ENCODE results near the gene ATP1A3.

Gene ATP1A3

DNA sequence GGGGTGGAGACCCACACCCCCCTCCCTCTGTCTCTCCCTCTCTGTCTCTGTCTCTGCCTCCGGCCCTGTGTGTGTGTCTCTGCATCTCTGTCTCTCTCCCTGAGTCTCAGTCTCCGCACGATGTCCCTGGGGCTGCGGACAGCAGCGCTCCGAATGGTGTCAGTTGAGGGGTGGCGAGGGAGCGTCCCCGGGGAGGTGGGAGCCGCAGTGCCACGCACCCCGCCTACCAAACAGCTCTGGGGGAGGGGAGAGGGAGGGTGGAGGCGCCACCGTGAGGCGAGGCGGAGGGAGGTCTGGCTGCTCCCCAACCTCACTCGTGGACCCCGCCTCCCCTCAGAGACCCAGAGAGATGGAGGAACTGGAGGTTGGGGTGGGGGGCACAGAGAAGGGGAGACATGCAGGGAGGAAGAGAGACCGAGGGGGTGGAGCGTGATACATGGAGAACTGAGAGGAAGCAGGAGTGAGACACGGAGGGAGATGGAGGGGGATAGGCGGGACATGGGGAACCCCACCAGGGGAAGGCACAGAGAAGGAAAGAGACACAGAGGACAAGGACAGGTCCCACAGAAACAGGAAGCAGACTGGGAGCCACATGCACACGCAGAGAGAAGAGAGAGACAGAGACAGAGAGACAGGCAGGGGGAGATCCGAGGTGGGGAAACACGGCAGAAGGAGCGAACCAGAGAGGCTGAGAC lies 73.0 kb downstream of the ATP1A3 start:
- Histone ChIP-seq H3K36me3 (ENCODE audit: control insufficient read depth in 1 of 2, insufficient read depth in 2 of 2, low read length in 2 of 2) (no peaks in the 10 kb centered on the region), H3K14ac (ENCODE audit: low read length) (no peak overlapping the region), H3K23ac (ENCODE audit: low read length) (no peak overlapping the region), H2AK5ac (ENCODE audit: low read length) (no peak overlapping the region), H4K91ac (ENCODE audit: low read depth, low read length) (no peak overlapping the region), H3K18ac (ENCODE audit: low read length) (no peak overlapping the region), H3K9ac (ENCODE audit: low read length) (no peak overlapping the region), H3K4me1 (ENCODE audit: control insufficient read depth in 1 of 2, insufficient read depth in 2 of 2, low read length in 2 of 2) (no peaks in the 10 kb centered on the region), H3K4me2 (ENCODE audit: low read length) (no peak overlapping the region), H3K27ac (ENCODE audit: low read depth, low read length) (no peak overlapping the region), H2AFZ (ENCODE audit: insufficient read depth, low read length, poor library complexity) (no peak overlapping the region), H3K9me3 (ENCODE audit: insufficient read depth, low read depth, low read length) (peaks cover 36% of the 10 kb centered on the region), H4K8ac (ENCODE audit: low read depth, low read length) (no peak overlapping the region), H2BK120ac (ENCODE audit: insufficient read depth, low read length, poor library complexity) (no peak overlapping the region), H3K27me3 (ENCODE audit: insufficient read depth, low read length) (peaks cover 69% of the 10 kb centered on the region), H2BK12ac (ENCODE audit: low read length) (no peak overlapping the region), H3K79me1 (ENCODE audit: low read length) (no peaks in the 10 kb centered on the region), H3K4ac (ENCODE audit: low read depth, low read length) (no peak overlapping the region), H2BK5ac (ENCODE audit: low read depth, low read length, poor library complexity) (no peak overlapping the region), H4K12ac (ENCODE audit: low read depth, low read length) (no peak overlapping the region), H3K79me2 (ENCODE audit: control insufficient read depth, insufficient read depth, low read length, poor library complexity) (no peaks in the 10 kb centered on the region), H3K4me3 (ENCODE audit: low read depth, low read length) (no peak overlapping the region)
- no CpG with 5 or more reads among the region's 26 CpGs for WGBS (ENCODE audit: extremely low coverage, insufficient coverage, insufficient read length)
- DNase-seq: no peak

DNA sequence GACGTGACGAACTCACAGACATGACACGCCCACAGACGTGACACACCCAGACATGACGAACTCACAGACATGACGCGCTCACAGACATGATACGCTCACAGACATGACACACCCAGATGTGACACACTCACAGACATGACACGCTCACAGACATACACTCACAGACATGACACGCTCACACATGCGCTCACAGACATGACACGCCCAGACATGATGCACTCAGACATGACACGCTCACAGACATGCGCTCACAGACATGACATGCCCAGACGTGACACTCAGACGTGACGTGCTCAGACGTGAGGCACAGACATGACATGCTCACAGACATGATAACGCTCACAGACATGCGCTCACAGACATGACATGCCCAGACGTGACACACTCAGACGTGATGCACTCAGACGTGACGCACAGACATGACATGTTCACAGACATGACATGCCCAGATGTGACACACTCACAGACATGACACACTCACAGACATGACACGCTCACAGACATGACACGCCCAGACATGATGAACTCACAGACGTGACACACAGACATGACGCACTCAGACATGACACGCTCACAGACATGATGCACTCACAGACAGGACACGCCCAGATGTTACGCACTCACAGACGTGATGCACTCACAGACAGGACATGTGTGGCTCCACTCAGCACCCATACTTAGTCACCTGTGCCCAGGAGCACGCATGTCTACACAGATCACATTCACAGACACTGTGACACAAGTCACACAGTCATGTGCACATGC lies 73.9 kb downstream of the ATP1A3 start:
- Histone ChIP-seq H2BK120ac (ENCODE audit: insufficient read depth, low read length, poor library complexity) (no peak overlapping the region), H3K4me1 (ENCODE audit: control insufficient read depth in 1 of 2, insufficient read depth in 2 of 2, low read length in 2 of 2) (no peaks in the 10 kb centered on the region), H3K79me2 (ENCODE audit: control insufficient read depth, insufficient read depth, low read length, poor library complexity) (no peaks in the 10 kb centered on the region), H4K8ac (ENCODE audit: low read depth, low read length) (no peak overlapping the region), H3K18ac (ENCODE audit: low read length) (no peak overlapping the region), H3K9ac (ENCODE audit: low read length) (no peak overlapping the region), H3K79me1 (ENCODE audit: low read length) (no peaks in the 10 kb centered on the region), H3K23ac (ENCODE audit: low read length) (no peak overlapping the region), H2BK5ac (ENCODE audit: low read depth, low read length, poor library complexity) (no peak overlapping the region), H3K4me3 (ENCODE audit: low read depth, low read length) (peak overlapping the region; percentile 30), H3K4ac (ENCODE audit: low read depth, low read length) (no peak overlapping the region), H4K12ac (ENCODE audit: low read depth, low read length) (no peak overlapping the region), H2BK12ac (ENCODE audit: low read length) (no peak overlapping the region), H3K27me3 (ENCODE audit: insufficient read depth, low read length) (peaks cover 68% of the 10 kb centered on the region), H2AK5ac (ENCODE audit: low read length) (no peak overlapping the region), H3K4me2 (ENCODE audit: low read length) (no peak overlapping the region), H3K36me3 (ENCODE audit: control insufficient read depth in 1 of 2, insufficient read depth in 2 of 2, low read length in 2 of 2) (no peaks in the 10 kb centered on the region), H2AFZ (ENCODE audit: insufficient read depth, low read length, poor library complexity) (no peak overlapping the region), H3K9me3 (ENCODE audit: insufficient read depth, low read depth, low read length) (peaks cover 40% of the 10 kb centered on the region), H3K14ac (ENCODE audit: low read length) (no peak overlapping the region), H3K27ac (ENCODE audit: low read depth, low read length) (no peak overlapping the region), H4K91ac (ENCODE audit: low read depth, low read length) (no peak overlapping the region)
- no peak for DNase-seq
- WGBS (ENCODE audit: extremely low coverage, insufficient coverage, insufficient read length): no CpG with 5 or more reads among the region's 33 CpGs

- 100% methylated on average over 3 of the region's 5 CpGs for WGBS (ENCODE audit: extremely low coverage, insufficient coverage, insufficient read length)
Measured at GRCh38 chr19:41918653-41919244, 75.3 kb downstream of the ATP1A3 start.

GRCh38 chr19:41918095-41918494 lies 75.9 kb downstream of the ATP1A3 start:
- no peak for DNase-seq
- H3K79me2 ChIP-seq (ENCODE audit: control insufficient read depth, insufficient read depth, low read length, poor library complexity): no peaks in the 10 kb centered on the region
- H3K27me3 ChIP-seq (ENCODE audit: insufficient read depth, low read length): peaks cover 70% of the 10 kb centered on the region
- H3K9ac ChIP-seq (ENCODE audit: low read length): no peak overlapping the region
- no peak overlapping the region for H3K27ac ChIP-seq (ENCODE audit: low read depth, low read length)
- H3K9me3 ChIP-seq (ENCODE audit: insufficient read depth, low read depth, low read length): peaks cover 36% of the 10 kb centered on the region
- peak overlapping the region; percentile 55 for H3K4me3 ChIP-seq (ENCODE audit: low read depth, low read length)
- H3K4me1 ChIP-seq (ENCODE audit: control insufficient read depth in 1 of 2, insufficient read depth in 2 of 2, low read length in 2 of 2): no peaks in the 10 kb centered on the region
- H2BK12ac ChIP-seq (ENCODE audit: low read length): no peak overlapping the region
- peak overlapping the region; percentile 54 for H3K23ac ChIP-seq (ENCODE audit: low read length)
- H3K18ac ChIP-seq (ENCODE audit: low read length): no peak overlapping the region
- no peaks in the 10 kb centered on the region for H3K36me3 ChIP-seq (ENCODE audit: control insufficient read depth in 1 of 2, insufficient read depth in 2 of 2, low read length in 2 of 2)
- no peak overlapping the region for H4K8ac ChIP-seq (ENCODE audit: low read depth, low read length)
- no peak overlapping the region for H4K91ac ChIP-seq (ENCODE audit: low read depth, low read length)
- 100% methylated on average over 2 of the region's 6 CpGs for WGBS (ENCODE audit: extremely low coverage, insufficient coverage, insufficient read length)
- no peaks in the 10 kb centered on the region for H3K79me1 ChIP-seq (ENCODE audit: low read length)
- H3K14ac ChIP-seq (ENCODE audit: low read length): no peak overlapping the region
- no peak overlapping the region for H2AK5ac ChIP-seq (ENCODE audit: low read length)
- no peak overlapping the region for H4K12ac ChIP-seq (ENCODE audit: low read depth, low read length)
- no peak overlapping the region for H3K4ac ChIP-seq (ENCODE audit: low read depth, low read length)
- H2BK5ac ChIP-seq (ENCODE audit: low read depth, low read length, poor library complexity): no peak overlapping the region
- H3K4me2 ChIP-seq (ENCODE audit: low read length): no peak overlapping the region
- no peak overlapping the region for H2AFZ ChIP-seq (ENCODE audit: insufficient read depth, low read length, poor library complexity)
- H2BK120ac ChIP-seq (ENCODE audit: insufficient read depth, low read length, poor library complexity): no peak overlapping the region

More at GRCh38 chr19:41918653-41919244, 75.3 kb downstream of the ATP1A3 start:
- H3K4me2 ChIP-seq (ENCODE audit: low read length): no peak overlapping the region
- no peak overlapping the region for H4K8ac ChIP-seq (ENCODE audit: low read depth, low read length)
- H2AK5ac ChIP-seq (ENCODE audit: low read length): no peak overlapping the region
- no peak overlapping the region for H3K14ac ChIP-seq (ENCODE audit: low read length)
- H2AFZ ChIP-seq (ENCODE audit: insufficient read depth, low read length, poor library complexity): no peak overlapping the region
- H3K18ac ChIP-seq (ENCODE audit: low read length): no peak overlapping the region
- no peak overlapping the region for H4K12ac ChIP-seq (ENCODE audit: low read depth, low read length)
- peak overlapping the region; percentile 55 for H3K4me3 ChIP-seq (ENCODE audit: low read depth, low read length)
- peaks cover 36% of the 10 kb centered on the region for H3K9me3 ChIP-seq (ENCODE audit: insufficient read depth, low read depth, low read length)
- H3K36me3 ChIP-seq (ENCODE audit: control insufficient read depth in 1 of 2, insufficient read depth in 2 of 2, low read length in 2 of 2): no peaks in the 10 kb centered on the region
- no peak overlapping the region for H3K4ac ChIP-seq (ENCODE audit: low read depth, low read length)
- H3K4me1 ChIP-seq (ENCODE audit: control insufficient read depth in 1 of 2, insufficient read depth in 2 of 2, low read length in 2 of 2): no peaks in the 10 kb centered on the region
- H3K23ac ChIP-seq (ENCODE audit: low read length): peak overlapping the region; percentile 59
- no peak overlapping the region for H2BK12ac ChIP-seq (ENCODE audit: low read length)
- no peaks in the 10 kb centered on the region for H3K79me2 ChIP-seq (ENCODE audit: control insufficient read depth, insufficient read depth, low read length, poor library complexity)
- peak overlapping the region; percentile 29 for H3K9ac ChIP-seq (ENCODE audit: low read length)
- no peak for DNase-seq
- H2BK5ac ChIP-seq (ENCODE audit: low read depth, low read length, poor library complexity): no peak overlapping the region
- H2BK120ac ChIP-seq (ENCODE audit: insufficient read depth, low read length, poor library complexity): no peak overlapping the region
- no peaks in the 10 kb centered on the region for H3K79me1 ChIP-seq (ENCODE audit: low read length)
- no peak overlapping the region for H4K91ac ChIP-seq (ENCODE audit: low read depth, low read length)
- H3K27ac ChIP-seq (ENCODE audit: low read depth, low read length): no peak overlapping the region
- peaks cover 65% of the 10 kb centered on the region for H3K27me3 ChIP-seq (ENCODE audit: insufficient read depth, low read length)

All from trophoblast cell (in vitro differentiated cells and primary cell).